CD4-positive, alpha-beta T cell treated with Interleukin-2 at 100 ng/mL for 4 hours (primary cell): ENCODE measurements around the gene ADAMTS14.

Experiments
- DNase-seq: peaks from one replicate; pipeline ENCODE4 v3.0.0-alpha.2; 2020; ENCODE audit warnings: low spot score

Gene ADAMTS14

GRCh38 chr10:70676511-70676910 is 4.2 kb downstream of the ADAMTS14 start:
- no peak for DNase-seq

DNA sequence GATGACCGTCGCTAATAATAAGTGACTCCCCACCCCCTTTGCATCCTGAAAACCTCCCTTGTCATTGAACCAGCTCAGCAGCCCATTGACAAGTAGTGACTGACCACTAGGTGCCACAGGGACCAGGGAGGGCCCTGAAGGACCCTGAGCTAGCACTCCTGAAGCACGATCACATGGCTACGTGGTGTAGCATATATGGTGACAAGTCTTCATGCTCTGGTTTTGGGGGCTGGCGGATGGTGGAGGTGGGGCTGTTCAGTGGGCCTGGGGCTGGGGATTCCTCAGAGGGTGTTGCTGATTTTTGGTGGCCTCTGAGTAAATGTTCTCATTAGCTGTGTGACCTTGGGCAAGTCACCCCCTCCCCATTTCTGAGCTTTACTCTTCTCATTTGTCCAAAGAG is 4.7 kb downstream of the ADAMTS14 start:
- no peak for DNase-seq

DNA sequence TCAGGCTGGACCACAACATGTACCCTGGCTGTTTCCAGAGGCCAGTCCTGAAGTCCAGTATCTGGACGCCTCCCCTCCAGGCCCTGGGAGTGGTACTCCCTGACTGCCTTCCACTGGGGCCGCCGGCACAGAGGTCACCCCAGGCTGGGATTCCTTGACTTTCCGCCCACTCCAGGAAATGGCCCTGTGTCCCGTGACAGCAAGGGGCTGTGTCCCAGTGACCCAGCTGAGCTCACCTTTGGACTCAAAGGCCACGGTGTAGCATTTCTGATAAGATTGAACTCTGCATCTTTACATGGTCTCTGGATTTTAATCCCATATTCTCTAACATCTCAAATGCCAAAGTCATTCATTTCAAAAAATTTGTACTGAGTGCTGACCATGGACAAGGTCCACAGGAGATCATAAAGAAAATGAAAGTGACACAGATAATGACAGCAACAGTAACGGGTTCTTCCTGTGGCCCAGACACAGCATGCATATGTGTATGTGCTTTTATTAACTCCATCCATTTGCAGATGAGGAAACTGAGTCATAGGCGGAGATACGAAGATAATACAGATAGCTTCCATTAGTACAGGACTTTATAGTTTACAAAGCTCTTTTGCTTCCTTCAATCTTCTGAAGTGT is 5.4 kb downstream of the ADAMTS14 start:
- DNase-seq: no peak

GRCh38 chr10:70678250-70678635 is 5.9 kb downstream of the ADAMTS14 start:
- DNase-seq: no peak

DNA sequence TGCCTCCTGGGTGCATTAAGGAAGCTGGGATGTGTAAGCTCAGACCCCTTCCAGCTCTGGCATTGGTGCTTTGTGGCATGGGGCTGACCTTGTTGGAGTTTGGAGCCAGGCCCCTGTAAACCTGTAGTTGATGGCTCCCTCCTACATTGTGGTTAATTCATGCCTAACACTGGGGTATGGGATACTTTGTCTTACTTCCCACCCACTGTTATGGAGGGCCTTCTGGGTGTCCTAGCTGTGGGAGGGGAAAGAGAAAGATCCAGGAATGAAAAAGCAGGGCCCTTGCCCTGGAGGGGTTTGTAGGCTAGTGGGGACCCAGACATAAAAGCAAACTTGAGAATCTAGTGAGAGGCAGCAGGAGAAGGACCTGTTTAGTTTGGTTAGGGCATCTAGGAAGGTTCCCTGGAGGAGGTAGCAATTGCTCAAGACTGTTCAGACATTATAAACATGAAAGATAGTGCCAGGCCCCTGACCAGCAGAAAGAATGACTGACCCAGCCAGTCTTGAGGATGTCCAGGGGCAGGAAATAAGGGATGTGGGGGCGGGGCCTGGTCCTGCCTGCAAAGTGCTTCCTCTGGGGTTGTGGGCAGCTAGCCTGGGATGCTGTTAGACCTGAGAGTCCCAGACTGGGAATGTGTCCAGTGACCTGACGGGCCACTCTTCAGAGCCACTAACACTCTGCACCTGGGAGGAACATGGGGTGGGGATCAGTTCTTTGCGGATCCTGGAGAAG is 6.6 kb downstream of the ADAMTS14 start:
- DNase-seq: no peak

GRCh38 chr10:70679498-70679897 is 7.2 kb downstream of the ADAMTS14 start:
- no peak for DNase-seq

GRCh38 chr10:70680899-70681730 is 8.8 kb downstream of the ADAMTS14 start:
- no peak for DNase-seq

- no peak for DNase-seq
Measured at GRCh38 chr10:70681731-70682005, 9.4 kb downstream of the ADAMTS14 start.

DNA sequence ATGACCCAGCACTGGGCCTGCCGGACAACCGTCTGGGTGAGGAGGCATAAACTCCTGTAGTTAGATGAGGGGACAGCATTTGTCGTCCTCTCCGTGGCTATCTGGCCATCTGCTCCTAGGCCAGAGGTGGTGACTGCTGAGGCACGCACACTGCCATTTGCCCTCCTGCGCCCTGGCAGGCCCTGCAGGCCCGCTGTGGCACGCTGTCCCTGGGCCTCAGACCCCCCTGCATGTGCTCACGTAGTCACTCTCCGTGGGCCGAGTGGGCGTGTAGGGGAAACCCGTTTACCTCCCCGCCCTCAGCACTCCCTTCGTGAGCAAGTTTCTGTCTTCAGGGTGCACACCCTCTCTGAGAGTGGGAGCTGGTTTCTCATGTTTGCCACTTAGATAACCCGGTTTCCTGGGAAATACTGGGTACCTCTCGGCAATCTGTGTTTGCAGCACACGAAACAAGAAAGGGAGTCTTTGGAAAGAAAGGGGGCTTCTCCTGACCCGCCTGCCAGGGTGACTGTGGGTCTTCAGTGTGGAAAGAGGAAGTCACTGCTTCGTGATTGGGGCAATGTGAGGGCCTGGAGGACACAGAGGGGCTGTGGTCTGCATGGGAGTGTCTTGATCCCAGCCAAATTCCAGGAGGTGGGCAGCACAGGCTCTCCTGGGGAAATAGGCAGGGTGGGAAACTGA is 10.8 kb downstream of the ADAMTS14 start:
- no peak for DNase-seq

DNA sequence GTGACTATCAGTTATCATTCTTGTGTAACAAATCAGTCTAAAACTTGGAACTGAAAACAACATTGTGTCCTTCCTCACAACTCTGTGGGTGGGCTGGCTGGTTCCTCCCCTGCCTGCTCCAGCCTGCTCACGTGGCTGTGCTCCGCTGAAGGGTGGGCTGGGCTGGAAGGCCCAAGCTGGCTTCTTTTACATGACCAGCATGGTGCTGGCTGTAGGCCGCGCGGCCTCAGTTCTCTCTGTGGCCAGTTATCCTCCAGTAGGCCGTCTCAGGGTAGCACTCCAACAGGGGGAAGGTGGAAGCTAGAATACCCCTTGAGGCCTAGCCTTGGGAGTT is 11.3 kb downstream of the ADAMTS14 start:
- no peak for DNase-seq

GRCh38 chr10:70683940-70684339 is 11.6 kb downstream of the ADAMTS14 start:
- DNase-seq: no peak

DNA sequence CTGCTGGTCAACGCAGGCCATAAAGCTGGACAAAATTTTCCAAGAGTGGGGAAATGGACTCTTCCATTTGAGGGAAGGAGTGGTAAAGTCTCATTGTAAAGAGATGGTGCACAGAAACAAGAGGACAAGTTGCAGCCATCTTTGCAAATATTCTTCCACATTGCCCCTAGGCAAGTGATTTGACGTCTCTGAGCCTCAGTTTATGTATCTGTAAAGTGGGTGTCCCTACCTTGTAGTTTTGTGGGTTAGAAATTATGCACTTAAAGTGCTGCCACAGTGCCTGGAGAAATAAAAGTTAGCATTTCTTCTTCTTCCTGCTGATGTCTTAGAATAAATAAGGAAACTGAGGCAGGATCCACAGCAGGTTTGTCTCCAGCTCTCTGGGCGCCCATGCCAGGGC is 12.1 kb downstream of the ADAMTS14 start:
- no peak for DNase-seq

DNA sequence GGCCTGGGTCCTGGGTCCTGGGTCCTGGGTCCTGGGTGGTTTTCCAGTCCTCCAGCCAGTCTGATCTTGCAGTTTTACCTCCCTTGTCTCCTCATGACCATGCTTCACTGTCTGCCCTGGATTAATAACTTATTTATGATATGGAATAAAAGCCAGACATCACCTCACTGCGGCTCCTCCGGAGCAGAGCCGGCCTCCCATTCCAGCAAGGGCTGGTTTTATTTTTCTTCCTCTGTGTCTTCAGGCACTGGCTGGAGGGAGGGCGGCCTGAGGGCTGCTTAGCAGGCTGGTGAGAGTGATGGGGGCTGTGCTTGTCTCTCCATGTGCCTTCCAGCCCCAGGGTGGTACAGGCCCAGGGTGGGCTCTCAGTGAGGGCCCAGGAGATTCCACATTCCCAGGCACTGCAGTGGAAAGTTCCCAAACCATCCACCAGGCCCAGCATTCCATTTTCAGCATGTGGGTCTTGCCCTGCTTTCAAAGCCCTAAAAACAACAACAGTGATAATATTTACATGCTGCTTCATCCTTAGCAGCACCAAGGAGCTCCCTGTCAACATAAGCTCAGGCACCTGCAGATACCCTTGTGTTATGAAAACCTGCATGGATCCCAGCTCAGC is 12.6 kb downstream of the ADAMTS14 start:
- DNase-seq: no peak

GRCh38 chr10:70685455-70685911 is 13.2 kb downstream of the ADAMTS14 start:
- DNase-seq: no peak

GRCh38 chr10:70688828-70689227 is 16.5 kb downstream of the ADAMTS14 start:
- no peak for DNase-seq

DNA sequence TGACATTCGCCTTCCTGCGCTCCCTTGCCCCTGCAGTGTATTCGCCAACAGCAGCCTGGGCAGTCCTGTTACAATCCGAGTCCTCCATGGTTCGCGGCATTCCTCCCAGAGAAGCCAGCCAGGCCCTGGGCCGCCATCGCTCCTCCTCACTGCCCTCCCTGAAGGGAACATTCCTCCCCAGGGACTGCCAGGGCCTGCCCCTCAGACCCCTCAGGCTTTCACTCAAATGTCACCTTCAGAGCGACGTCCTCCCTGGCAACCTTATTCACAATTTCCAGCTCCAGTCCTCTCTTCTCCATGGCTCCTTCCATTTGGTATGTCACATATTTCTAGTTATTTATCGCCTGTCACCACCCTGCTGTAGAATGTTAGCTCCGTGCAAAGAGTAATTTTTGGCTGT is 17.4 kb downstream of the ADAMTS14 start:
- DNase-seq: no peak

- DNase-seq: no peak
Measured at GRCh38 chr10:70690589-70690988, 18.3 kb downstream of the ADAMTS14 start.

DNA sequence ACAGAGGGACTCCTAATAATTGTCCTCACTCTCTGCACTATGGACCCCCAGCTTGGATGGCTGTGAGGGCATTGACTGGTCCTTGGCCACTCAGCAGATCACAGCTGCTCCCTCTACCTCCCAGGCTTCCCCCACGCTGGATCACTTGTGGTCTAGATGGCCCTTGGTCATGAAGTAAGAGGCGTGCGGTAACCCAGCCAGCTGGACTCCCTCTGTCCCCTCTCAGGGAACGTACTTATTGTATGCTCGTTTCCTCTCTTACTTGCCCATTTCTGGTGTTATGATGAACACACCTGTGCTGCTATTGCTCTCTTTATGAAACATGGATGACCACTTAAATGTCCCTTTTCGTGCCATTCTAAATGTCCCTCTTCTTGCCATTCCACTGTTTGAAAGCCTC is 19.3 kb downstream of the ADAMTS14 start:
- DNase-seq: no peak

GRCh38 chr10:70692043-70692603 is 19.8 kb downstream of the ADAMTS14 start:
- DNase-seq: no peak

DNA sequence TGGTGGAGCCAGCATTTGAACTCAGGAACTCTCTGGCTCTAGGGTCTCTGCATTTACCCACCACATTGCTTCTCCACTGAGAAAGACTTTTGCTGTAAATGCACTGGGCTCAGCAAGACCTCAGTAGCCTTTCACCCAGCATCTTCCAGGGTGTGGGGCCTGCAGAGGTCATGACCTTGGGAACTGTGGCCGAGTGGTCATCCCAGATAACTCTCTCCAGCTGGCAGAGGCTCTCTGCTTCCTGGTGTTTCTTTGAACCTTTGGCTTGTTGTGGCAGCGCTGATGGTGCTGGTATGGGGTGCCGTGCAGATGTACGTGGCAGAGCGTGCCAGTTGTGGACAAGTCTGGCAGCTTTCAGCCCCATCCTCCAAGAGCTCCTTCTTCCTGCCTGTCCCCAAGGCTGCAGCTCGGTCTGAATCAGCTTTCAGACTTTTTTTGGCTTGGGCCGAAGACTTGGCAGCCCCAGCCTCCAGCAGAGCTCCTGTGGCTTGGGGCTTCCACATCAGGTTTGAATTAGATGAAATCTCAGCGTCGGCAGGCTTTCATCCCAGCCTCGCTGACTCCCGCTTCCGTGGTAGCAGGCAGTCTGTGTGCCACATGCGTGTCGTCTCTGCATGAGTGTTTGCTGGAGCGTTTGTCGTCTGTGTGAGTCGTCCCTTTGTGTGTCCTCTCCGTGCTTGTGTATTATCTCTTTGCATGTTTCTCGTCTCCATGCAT is 21.5 kb downstream of the ADAMTS14 start:
- DNase-seq: no peak

GRCh38 chr10:70694418-70695141 is 22.3 kb downstream of the ADAMTS14 start:
- DNase-seq: no peak
